H1 (cell line): ENCODE results near the gene PTPRG. TPM values are rescaled to one million over a fixed set of nuclear protein-coding genes. Genes with fewer than 3 reads are reported as not detected.

Experiments used
- USF2 ChIP-seq: IDR thresholded peaks from 2 replicates; pipeline ENCODE4 v1.6.1; 2011; ENCODE audit warnings: low read length, improper control_type of control experiment
- polyA plus RNA-seq, 7 experiments: library from polyadenylated mRNA; depleted of rRNA in 3 of 7; stranded (reverse) in 5 of 7; unstranded in 2 of 7; fragments of >200 nt in 5 of 7; fragments of 200-250 nt in 2 of 7; gene quantifications; 1 replicate in 5 of 7; 2 replicates in 1 of 7; 4 replicates in 1 of 7; pipeline versions ENCODE4 v1.2.1 to v1.2.3, GENCODE V29; 2011 to 2013; ENCODE audit warnings: missing spikeins in 2 of 7, mixed read lengths in 2 of 7
- total RNA-seq: library from RNA; stranded (reverse); fragmentation: NEBNext Ultra II Directional; extraction: Animal tissue kit (Norgen Biotek cat#: 25700); gene quantifications from 2 replicates; pipeline ENCODE4 v1.2.1, GENCODE V29; 2021

Gene PTPRG
- total and polyA plus RNA-seq, 2 of the 8 experiments (the other 6 are each of a cell fraction or from before 2014, with no cell fraction given): 23.3 to 96.2 TPM

GRCh38 chr3:61667814-61668213 is 106.4 kb downstream of the PTPRG start (continued):
- TF ChIP-seq USF2: no peak
- TF ChIP-seq, all 59 proteins: peak for 0
